Ascending aorta (tissue), 2 donors: Measurements from ENCODE around the gene PLPPR5. TPM values are rescaled to one million over a fixed set of nuclear protein-coding genes. Genes with fewer than 3 reads are reported as not detected.

ENCODE experiments used
- DNase-seq, 2 donors: peaks; one replicate each; pipeline ENCODE4 v3.0.0-alpha.2; 2019; ENCODE audit warnings: low spot score in 2 of 2
- H3K27ac ChIP-seq, 2 donors: fragments of 200-600 bp; sonication (generic); one replicate each; pipeline ENCODE4 v1.5.1; 2016 to 2017; ENCODE audit warnings: mild to moderate bottlenecking in 1 of 2
- H3K27me3 ChIP-seq: fragments of 200-600 bp; sonication (generic); one replicate; pipeline ENCODE4 v1.5.1; 2017
- H3K36me3 ChIP-seq, 2 donors: fragments of 200-600 bp; sonication (generic); one replicate each; pipeline ENCODE4 v1.5.1; 2016
- H3K4me1 ChIP-seq, 2 donors: fragments of 200-600 bp; sonication (generic); one replicate each; pipeline ENCODE4 v1.5.1; 2016 to 2017; ENCODE audit warnings: mild to moderate bottlenecking in 1 of 2
- H3K4me3 ChIP-seq, 2 donors: fragments of 200-600 bp; sonication (generic); one replicate each; pipeline ENCODE4 v1.5.1; 2016 to 2017; ENCODE audit warnings: mild to moderate bottlenecking in 1 of 2
- H3K9me3 ChIP-seq, 2 donors: fragments of 200-600 bp; sonication (generic); one replicate each; pipeline ENCODE4 v1.5.1; 2016
- CTCF ChIP-seq, 3 experiments: fragments of 200-600 bp in 2 of 3; fragments of 450-650 bp in 1 of 3; sonication (generic) in 2 of 3; IDR thresholded peaks; one replicate each; pipeline ENCODE4 v1.5.1; 2016 to 2019; ENCODE audit warnings: antibody characterized with exemption in 3 of 3, mild to moderate bottlenecking in 1 of 3, moderate library complexity in 1 of 3
- intact Hi-C: fragments of 100-400 bp; cut with DNase I; formaldehyde crosslinking; loops from one replicate; pipeline ENCODE4 v1.15.1; 2023
- total RNA-seq: library from RNA; depleted of rRNA; stranded (reverse); fragments of >200 nt; gene quantifications from one replicate; pipeline ENCODE4 v1.1.0, GENCODE V29; 2016

PLPPR5 gene
- total RNA-seq, 1 donor from 2014 or later, result not detected

GRCh38 chr1:98981917-98982513 lies 22.6 kb downstream of the PLPPR5 start:
- TF ChIP-seq CTCF (IDR thresholded peaks at IDR 0.05), result no peak
- intact Hi-C loops, result no loop called here

GRCh38 chr1:98979463-98979862 lies 25.2 kb downstream of the PLPPR5 start:
- Histone ChIP-seq H3K4me1 (no peaks in the 10 kb centered on the region), H3K36me3 (no peaks in the 10 kb centered on the region), H3K4me3 (no peak overlapping the region), H3K9me3 (no peaks in the 10 kb centered on the region), H3K27me3 (no peaks in the 10 kb centered on the region), H3K27ac (no peak overlapping the region)
- TF ChIP-seq CTCF (IDR thresholded peaks at IDR 0.05), result no peak
- intact Hi-C loops, result no loop called here
- DNase-seq, result no peak

More at GRCh38 chr1:98981917-98982513, 22.6 kb downstream of the PLPPR5 start:
- Histone ChIP-seq H3K4me3 (no peak overlapping the region), H3K9me3 (no peaks in the 10 kb centered on the region), H3K4me1 (no peaks in the 10 kb centered on the region), H3K27me3 (no peaks in the 10 kb centered on the region), H3K27ac (no peak overlapping the region), H3K36me3 (no peaks in the 10 kb centered on the region)
- no peak for DNase-seq

GRCh38 chr1:98975810-98976209 lies 28.9 kb downstream of the PLPPR5 start:
- Histone ChIP-seq H3K36me3 (no peaks in the 10 kb centered on the region), H3K9me3 (no peaks in the 10 kb centered on the region), H3K27ac (no peak overlapping the region), H3K27me3 (no peaks in the 10 kb centered on the region), H3K4me1 (no peaks in the 10 kb centered on the region), H3K4me3 (no peak overlapping the region)
- intact Hi-C loops, result no loop called here
- TF ChIP-seq CTCF (IDR thresholded peaks at IDR 0.05), result no peak
- no peak for DNase-seq

- no peaks in the 10 kb centered on the region for H3K27me3 ChIP-seq
- H3K4me3 ChIP-seq, result no peak overlapping the region
- intact Hi-C loops, result no loop called here
- no peak for DNase-seq
- H3K36me3 ChIP-seq, result no peaks in the 10 kb centered on the region
- H3K27ac ChIP-seq, result no peak overlapping the region
- H3K9me3 ChIP-seq, result no peaks in the 10 kb centered on the region
- no peak for TF ChIP-seq CTCF (IDR thresholded peaks at IDR 0.05)
- no peaks in the 10 kb centered on the region for H3K4me1 ChIP-seq
Observed at GRCh38 chr1:98975113-98975512, 29.5 kb downstream of the PLPPR5 start.

- Histone ChIP-seq H3K27ac (no peak overlapping the region), H3K4me1 (no peaks in the 10 kb centered on the region), H3K27me3 (no peaks in the 10 kb centered on the region), H3K4me3 (no peak overlapping the region), H3K36me3 (no peaks in the 10 kb centered on the region), H3K9me3 (no peaks in the 10 kb centered on the region)
- no peak for TF ChIP-seq CTCF (IDR thresholded peaks at IDR 0.05)
- intact Hi-C loops, result no loop called here
- no peak for DNase-seq
Observed at GRCh38 chr1:98969798-98970490, 34.7 kb downstream of the PLPPR5 start.
